Esophagus muscularis mucosa (tissue), 4 donors: ENCODE measurements around the gene ACKR2. TPM values are rescaled to one million over a fixed set of nuclear protein-coding genes. Genes with fewer than 3 reads are reported as not detected.

ENCODE experiments used
- DNase-seq: peaks from one replicate; pipeline ENCODE4 v3.0.0-alpha.2; 2017; ENCODE audit errors: extremely low spot score
- H3K27ac ChIP-seq, 4 donors: fragments of 200-600 bp; sonication (generic); replicated peaks in 1 of 4; 1 replicate in 3 of 4; 2 replicates in 1 of 4; pipeline ENCODE4 v1.5.1; 2016 to 2019; ENCODE audit warnings: mild to moderate bottlenecking in 1 of 4
- H3K27me3 ChIP-seq, 4 donors: fragments of 200-600 bp; sonication (generic); one replicate each; pipeline versions ENCODE4 v1.5.1 to v1.6.0; 2016 to 2019
- H3K36me3 ChIP-seq, 4 donors: fragments of 200-600 bp; sonication (generic); one replicate each; pipeline ENCODE4 v1.5.1; 2016 to 2019
- H3K4me1 ChIP-seq, 4 donors: fragments of 200-600 bp; sonication (generic); one replicate each; pipeline ENCODE4 v1.5.1; 2016 to 2019
- H3K4me3 ChIP-seq, 4 donors: fragments of 200-600 bp; sonication (generic); 1 replicate in 2 of 4; 2 replicates in 2 of 4; pipeline ENCODE4 v1.5.1; 2016 to 2019; ENCODE audit warnings: mild to moderate bottlenecking in 4 of 4, moderate library complexity in 1 of 4
- H3K9me3 ChIP-seq, 4 donors: fragments of 200-600 bp; sonication (generic); 1 replicate in 3 of 4; 2 replicates in 1 of 4; pipeline ENCODE4 v1.5.1; 2016 to 2019
- EP300 ChIP-seq: sonication (generic); formaldehyde crosslinking; IDR thresholded peaks from one replicate; pipeline ENCODE4 v1.6.1; 2017; ENCODE audit warnings: antibody characterized with exemption
- POLR2A ChIP-seq: fragments of 450-650 bp; IDR thresholded peaks from one replicate; pipeline ENCODE4 v1.6.1; 2017; ENCODE audit warnings: antibody characterized with exemption, moderate library complexity, mild to moderate bottlenecking, low read depth
- POLR2AphosphoS5 ChIP-seq, 2 donors: sonication (generic); formaldehyde crosslinking; IDR thresholded peaks; one replicate each; pipeline ENCODE4 v1.6.1; 2017; ENCODE audit warnings: antibody characterized with exemption in 2 of 2
- WGBS: methylation state at CpG from one replicate; pipeline ENCODE4 v1.1.5; 2018; 5-methylcytosine and 5-hydroxymethylcytosine counted together
- intact Hi-C: fragments of 100-400 bp; cut with DNase I; formaldehyde crosslinking; loops from one replicate; pipeline ENCODE4 v1.15.1; 2023
- total RNA-seq, 4 donors: library from RNA; depleted of rRNA; stranded (reverse); fragments of >200 nt; gene quantifications; one replicate each; pipeline versions ENCODE4 v1.1.0 to v1.2.1, GENCODE V29; 2016
- TF ChIP-seq, protein P1 (sequence below), 3 experiments: fragments of 200-600 bp in 2 of 3; fragments of 450-650 bp in 1 of 3; sonication (generic) in 2 of 3; IDR thresholded peaks; one replicate each; pipeline ENCODE4 v1.5.1; 2017 to 2019; ENCODE audit warnings: antibody characterized with exemption in 3 of 3, mild to moderate bottlenecking in 2 of 3, moderate library complexity in 1 of 3

Gene ACKR2
- total RNA-seq, 4 donors from 2014 or later = 2.5 to 15.9 (median 7.6) TPM

GRCh38 chr3:42799376-42799775 lies 9.9 kb upstream of the ACKR2 start:
- Histone ChIP-seq H3K27me3 (no peaks in the 10 kb centered on the region), H3K4me3 (no peak overlapping the region), H3K4me1 (peaks cover 47 to 57% (median 54%) of the 10 kb centered on the region in 4 donors), H3K36me3 (no peaks in the 10 kb centered on the region), H3K9me3 (no peaks in the 10 kb centered on the region), H3K27ac (peak overlapping the region in 3 of 4 donors; percentile 97 to 98 (median 98))
- TF ChIP-seq POLR2AphosphoS5 (IDR thresholded peaks at IDR 0.05) = no peak
- intact Hi-C loops = no loop called here
- WGBS = 83% methylated on average over 7 of the region's 7 CpGs
- DNase-seq = no peak

- TF ChIP-seq, protein P1, sequence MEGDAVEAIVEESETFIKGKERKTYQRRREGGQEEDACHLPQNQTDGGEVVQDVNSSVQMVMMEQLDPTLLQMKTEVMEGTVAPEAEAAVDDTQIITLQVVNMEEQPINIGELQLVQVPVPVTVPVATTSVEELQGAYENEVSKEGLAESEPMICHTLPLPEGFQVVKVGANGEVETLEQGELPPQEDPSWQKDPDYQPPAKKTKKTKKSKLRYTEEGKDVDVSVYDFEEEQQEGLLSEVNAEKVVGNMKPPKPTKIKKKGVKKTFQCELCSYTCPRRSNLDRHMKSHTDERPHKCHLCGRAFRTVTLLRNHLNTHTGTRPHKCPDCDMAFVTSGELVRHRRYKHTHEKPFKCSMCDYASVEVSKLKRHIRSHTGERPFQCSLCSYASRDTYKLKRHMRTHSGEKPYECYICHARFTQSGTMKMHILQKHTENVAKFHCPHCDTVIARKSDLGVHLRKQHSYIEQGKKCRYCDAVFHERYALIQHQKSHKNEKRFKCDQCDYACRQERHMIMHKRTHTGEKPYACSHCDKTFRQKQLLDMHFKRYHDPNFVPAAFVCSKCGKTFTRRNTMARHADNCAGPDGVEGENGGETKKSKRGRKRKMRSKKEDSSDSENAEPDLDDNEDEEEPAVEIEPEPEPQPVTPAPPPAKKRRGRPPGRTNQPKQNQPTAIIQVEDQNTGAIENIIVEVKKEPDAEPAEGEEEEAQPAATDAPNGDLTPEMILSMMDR (IDR thresholded peaks at IDR 0.05) = no peak
- TF ChIP-seq POLR2A (no peak), EP300 (no peak), POLR2AphosphoS5 (IDR thresholded peaks at IDR 0.05) (no peak)
- Histone ChIP-seq H3K27ac (peak overlapping the region; percentile 5 to 98 (median 98)), H3K4me1 (peaks cover 50 to 55% (median 54%) of the 10 kb centered on the region in 4 donors), H3K36me3 (no peaks in the 10 kb centered on the region), H3K27me3 (no peaks in the 10 kb centered on the region), H3K9me3 (no peaks in the 10 kb centered on the region), H3K4me3 (no peak overlapping the region)
- DNase-seq = no peak
- intact Hi-C loops = no loop called here
- 95% methylated on average over 2 of the region's 2 CpGs for WGBS
These were observed 9.0 kb upstream of the ACKR2 start for GRCh38 chr3:42800251-42800650.

GRCh38 chr3:42801048-42801620 lies 8.1 kb upstream of the ACKR2 start:
- no peaks in the 10 kb centered on the region for H3K36me3 ChIP-seq
- intact Hi-C loops = no loop called here
- 77% methylated on average over 3 of the region's 3 CpGs for WGBS
- TF ChIP-seq, protein P1 (IDR thresholded peaks at IDR 0.05) = no peak
- no peak for TF ChIP-seq EP300
- TF ChIP-seq POLR2AphosphoS5 (IDR thresholded peaks at IDR 0.05) = no peak
- TF ChIP-seq POLR2A = no peak
- H3K4me1 ChIP-seq = peaks cover 46 to 55% (median 50%) of the 10 kb centered on the region in 4 donors
- no peak for DNase-seq
- no peaks in the 10 kb centered on the region for H3K9me3 ChIP-seq
- H3K27ac ChIP-seq = peak overlapping the region; percentile 96 to 98 (median 98)
- H3K4me3 ChIP-seq = peak overlapping the region; percentile 13 to 84 (median 50)
- H3K27me3 ChIP-seq = no peaks in the 10 kb centered on the region

DNA sequence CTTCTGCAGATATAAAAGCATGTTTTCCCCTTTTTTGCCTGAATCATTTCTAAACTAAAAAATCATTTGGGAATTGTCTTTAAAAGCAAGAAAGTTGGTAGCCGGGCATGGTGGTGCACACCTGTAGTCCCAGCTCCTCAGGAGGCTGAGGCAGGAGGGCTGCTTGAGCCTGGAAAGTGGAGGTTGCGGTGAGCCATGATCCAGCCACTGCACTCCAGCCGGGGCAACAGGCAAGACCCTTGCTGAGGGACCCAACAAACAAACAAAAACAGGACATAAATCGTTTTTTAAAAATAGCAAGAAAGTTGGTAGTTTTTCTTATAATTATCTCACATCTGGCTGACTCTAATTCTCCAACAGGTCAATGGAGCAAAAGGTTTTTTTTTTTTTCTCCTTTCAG lies 7.5 kb upstream of the ACKR2 start:
- WGBS = 90% methylated on average over 4 of the region's 4 CpGs
- no peaks in the 10 kb centered on the region for H3K27me3 ChIP-seq
- no peaks in the 10 kb centered on the region for H3K9me3 ChIP-seq
- H3K4me1 ChIP-seq = peaks cover 46 to 55% (median 50%) of the 10 kb centered on the region in 4 donors
- no peaks in the 10 kb centered on the region for H3K36me3 ChIP-seq
- peak overlapping the region; percentile 96 to 98 (median 98) for H3K27ac ChIP-seq
- H3K4me3 ChIP-seq = peak overlapping the region; percentile 78 to 90 (median 84)
- no peak for DNase-seq
- intact Hi-C loops = no loop called here
- no peak for TF ChIP-seq POLR2AphosphoS5 (IDR thresholded peaks at IDR 0.05)
- TF ChIP-seq, protein P1 (IDR thresholded peaks at IDR 0.05) = no peak
- no peak for TF ChIP-seq EP300
- no peak for TF ChIP-seq POLR2A

DNA sequence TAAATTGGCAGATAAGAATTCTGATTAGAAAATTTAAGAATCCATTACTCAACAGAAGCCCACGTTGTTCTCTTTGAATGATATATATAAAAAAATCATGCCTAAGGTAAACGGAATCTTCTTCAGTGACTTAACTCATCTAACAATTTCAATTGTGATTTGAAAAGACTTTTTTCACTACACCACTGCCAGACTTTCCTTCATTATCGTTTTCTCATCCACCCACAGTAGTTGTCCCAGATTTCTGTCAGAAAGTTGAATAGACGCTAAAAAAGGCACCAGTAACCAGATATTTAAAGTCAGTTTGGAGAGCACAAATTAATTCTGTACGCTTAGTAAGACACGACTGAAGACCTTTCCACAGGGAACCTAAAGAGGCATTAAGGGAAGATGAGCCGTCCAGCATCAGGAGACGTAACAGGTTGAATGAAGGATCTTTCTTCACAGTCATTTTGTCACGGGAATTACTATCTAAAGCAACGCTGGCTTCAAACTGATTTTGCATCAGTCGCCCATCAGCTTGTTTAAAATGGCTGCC lies 6.3 kb upstream of the ACKR2 start:
- intact Hi-C loops = no loop called here
- Histone ChIP-seq H3K27ac (peak overlapping the region; percentile 96 to 98 (median 98)), H3K4me3 (peak overlapping the region; percentile 78 to 90 (median 84)), H3K27me3 (no peaks in the 10 kb centered on the region), H3K4me1 (peaks cover 46 to 55% (median 50%) of the 10 kb centered on the region in 4 donors), H3K36me3 (no peaks in the 10 kb centered on the region), H3K9me3 (no peaks in the 10 kb centered on the region)
- TF ChIP-seq EP300 = no peak
- TF ChIP-seq, protein P1 (IDR thresholded peaks at IDR 0.05) = no peak
- 37% methylated on average over 11 of the region's 11 CpGs for WGBS
- no peak for DNase-seq
